ENCODE results near the gene AHDC1. TPM values are rescaled to one million over a fixed set of nuclear protein-coding genes. Genes with fewer than 3 reads are reported as not detected.

AHDC1 gene
- total RNA-seq, 1 experiment from 2014 or later, result 33.7 TPM

DNA sequence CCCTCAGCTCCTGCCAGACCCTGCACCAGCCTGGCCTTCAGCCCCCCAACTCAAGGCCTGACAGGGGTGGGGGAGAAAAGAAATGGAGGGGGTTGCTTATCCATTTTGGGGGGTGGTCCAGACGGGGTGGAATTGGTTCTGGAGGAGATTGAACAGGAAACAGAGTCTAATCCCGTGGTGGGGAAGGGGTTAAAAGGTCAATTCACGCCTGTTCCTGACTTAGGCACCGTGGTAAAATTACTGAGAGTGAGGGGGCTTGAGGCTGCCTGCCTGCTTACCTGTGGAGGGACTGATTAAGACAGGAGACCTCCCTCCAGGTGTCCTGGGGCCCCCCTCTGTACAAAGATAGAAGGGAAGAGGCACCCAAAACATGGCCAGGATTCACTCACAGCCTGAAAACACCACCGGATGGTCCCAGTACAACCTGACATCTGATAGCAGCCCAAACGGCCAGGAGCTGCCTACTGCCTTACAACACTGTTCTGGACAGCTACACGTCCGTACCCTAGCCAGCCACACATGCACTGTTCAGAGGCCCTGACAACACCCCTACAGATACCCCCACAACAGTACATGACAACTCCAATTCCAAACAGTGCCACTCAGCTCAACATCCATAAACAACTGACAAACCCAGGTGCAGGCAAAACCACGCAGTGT lies 31.8 kb downstream of the AHDC1 start:
- BruUV-seq (replicated peaks), result no TSS peak
- TF ChIP-seq CBX3 (IDR thresholded peaks at IDR 0.05; ENCODE audit: low read depth) (no peak), JUND (IDR thresholded peaks at IDR 0.05) (no peak), MAX (IDR thresholded peaks at IDR 0.05) (no peak), POLR2A (IDR thresholded peaks at IDR 0.05; ENCODE audit: borderline replicate concordance, extremely low read depth, insufficient read depth, insufficient read length) (no peak), YY1 (IDR thresholded peaks at IDR 0.05; ENCODE audit: extremely low read depth, insufficient replicate concordance, low read depth, low read length) (no peak), EZH2phosphoT487 (IDR thresholded peaks at IDR 0.05; ENCODE audit: borderline replicate concordance) (no peak), RAD21 (IDR thresholded peaks at IDR 0.05; ENCODE audit: low read depth) (no peak), EZH2 (IDR thresholded peaks at IDR 0.05) (no peak), CEBPB (IDR thresholded peaks at IDR 0.05; ENCODE audit: low read depth) (no peak), ZFX (IDR thresholded peaks at IDR 0.05) (no peak), EGR1 (IDR thresholded peaks at IDR 0.05; ENCODE audit: low read depth) (no peak), FOSL1 (IDR thresholded peaks at IDR 0.05; ENCODE audit: low read depth) (no peak), SRF (IDR thresholded peaks at IDR 0.05; ENCODE audit: low read depth) (no peak)
- Histone ChIP-seq H3K27me3 (ENCODE audit: insufficient read depth, low read length) (no peaks in the 10 kb centered on the region), H2AFZ (ENCODE audit: low read depth, low read length, poor library complexity, severe bottlenecking) (no peak overlapping the region), H3K36me3 (ENCODE audit: control insufficient read depth in 1 of 2, insufficient read depth in 2 of 2, low read length in 2 of 2) (no peaks in the 10 kb centered on the region), H3K79me2 (ENCODE audit: insufficient read depth, low read length) (peaks cover 60% of the 10 kb centered on the region), H3K4me1 (ENCODE audit: control insufficient read depth in 1 of 2, insufficient read depth in 2 of 2, low read length in 2 of 2) (peaks cover 55 to 68% of the 10 kb centered on the region in 2 experiments), H3K27ac (ENCODE audit: low read depth, low read length) (peak overlapping the region; percentile 12; the same call in 1 of the 2 replicates), H3K4me3 (replicated peaks in 1 of 2; ENCODE audit: low read depth in 1 of 2, low read length in 2 of 2) (no peak overlapping the region), H3K9me2 (ENCODE audit: insufficient read depth) (no peaks in the 10 kb centered on the region), H3K9me3 (ENCODE audit: control insufficient read depth in 1 of 2, insufficient read depth in 1 of 2, low read depth in 1 of 2, low read length in 2 of 2) (no peaks in the 10 kb centered on the region), H3K9ac (ENCODE audit: low read length) (no peak overlapping the region), H3K4me2 (ENCODE audit: low read length) (peak overlapping the region; percentile 24), H4K20me1 (ENCODE audit: insufficient read depth) (no peaks in the 10 kb centered on the region; the same call in 1 of the 2 replicates)
- ChIA-PET RAD21 (ENCODE audit: low non-redundant PET in 1 of 2, low total read pairs in 2 of 2, uncharacterized antibody in 2 of 2, unreplicated experiment in 2 of 2) (no interaction called here), POLR2A (no interaction called here), CTCF (interaction anchor here (0.9 kb wide), 1 partner anchor 15 kb away, joined by 3 read pairs; no protein-coding TSS in a partner anchor)
- no peak for DNase-seq (ENCODE audit: low read depth, low spot score)
- ATAC-seq, result no peak
- intact Hi-C loops (cut with micrococcal nuclease), result no loop called here

Measured in HCT116 (cell line).